Measurements from ENCODE around the gene BAZ2A.

- TF ChIP-seq, protein P1, sequence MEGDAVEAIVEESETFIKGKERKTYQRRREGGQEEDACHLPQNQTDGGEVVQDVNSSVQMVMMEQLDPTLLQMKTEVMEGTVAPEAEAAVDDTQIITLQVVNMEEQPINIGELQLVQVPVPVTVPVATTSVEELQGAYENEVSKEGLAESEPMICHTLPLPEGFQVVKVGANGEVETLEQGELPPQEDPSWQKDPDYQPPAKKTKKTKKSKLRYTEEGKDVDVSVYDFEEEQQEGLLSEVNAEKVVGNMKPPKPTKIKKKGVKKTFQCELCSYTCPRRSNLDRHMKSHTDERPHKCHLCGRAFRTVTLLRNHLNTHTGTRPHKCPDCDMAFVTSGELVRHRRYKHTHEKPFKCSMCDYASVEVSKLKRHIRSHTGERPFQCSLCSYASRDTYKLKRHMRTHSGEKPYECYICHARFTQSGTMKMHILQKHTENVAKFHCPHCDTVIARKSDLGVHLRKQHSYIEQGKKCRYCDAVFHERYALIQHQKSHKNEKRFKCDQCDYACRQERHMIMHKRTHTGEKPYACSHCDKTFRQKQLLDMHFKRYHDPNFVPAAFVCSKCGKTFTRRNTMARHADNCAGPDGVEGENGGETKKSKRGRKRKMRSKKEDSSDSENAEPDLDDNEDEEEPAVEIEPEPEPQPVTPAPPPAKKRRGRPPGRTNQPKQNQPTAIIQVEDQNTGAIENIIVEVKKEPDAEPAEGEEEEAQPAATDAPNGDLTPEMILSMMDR (IDR thresholded peaks at IDR 0.05), result no peak
- TF ChIP-seq MAFK (IDR thresholded peaks at IDR 0.05; ENCODE audit: partially characterized antibody), result no peak
- no peak for TF ChIP-seq REST (IDR thresholded peaks at IDR 0.05)
- no peak for TF ChIP-seq BHLHE40 (IDR thresholded peaks at IDR 0.05; ENCODE audit: low read depth, low read length)
- no peak for TF ChIP-seq HEYL (CRISPR knock-in tag; IDR thresholded peaks at IDR 0.05)
- no peak for TF ChIP-seq MYC (IDR thresholded peaks at IDR 0.05; ENCODE audit: borderline replicate concordance, low read length)
- TF ChIP-seq HMGXB4 (CRISPR knock-in tag; IDR thresholded peaks at IDR 0.05; ENCODE audit: borderline replicate concordance), result no peak
- no peak for TF ChIP-seq POLR2A (IDR thresholded peaks at IDR 0.05; ENCODE audit: low read length)
- TF ChIP-seq ZFP36 (IDR thresholded peaks at IDR 0.05; ENCODE audit: borderline replicate concordance, partially characterized antibody), result no peak
These were observed 40.3 kb downstream of the BAZ2A start for GRCh38 chr12:56589783-56590182.

All from A549 (cell line).